Thymus (tissue), 11 donors: ENCODE data around the gene ELMO1. TPM values are rescaled to one million over a fixed set of nuclear protein-coding genes. Genes with fewer than 3 reads are reported as not detected.
A peak's percentile ranks its signal among the peaks of the same experiment; 100 is the strongest.

Experiments
- DNase-seq, 9 donors: peaks; one replicate each; pipeline ENCODE4 v3.0.0-alpha.2; 2013; ENCODE audit warnings: low spot score in 9 of 9, low read depth in 6 of 9, missing footprints in 1 of 9
- H3K27ac ChIP-seq, 2 donors: one replicate each; pipeline ENCODE4 v1.5.1; 2013; ENCODE audit warnings: control low read depth in 1 of 2, low read depth in 1 of 2, low read length in 1 of 2, mild to moderate bottlenecking in 1 of 2, moderate library complexity in 1 of 2
- H3K27me3 ChIP-seq, 2 donors: one replicate each; pipeline ENCODE4 v1.5.1; 2013; ENCODE audit warnings: low read length in 1 of 2; ENCODE audit not compliant: control insufficient read depth in 2 of 2, insufficient read depth in 1 of 2
- H3K36me3 ChIP-seq, 2 donors: one replicate each; pipeline ENCODE4 v1.5.1; 2013; ENCODE audit warnings: low read length in 1 of 2, mild to moderate bottlenecking in 1 of 2, moderate library complexity in 1 of 2; ENCODE audit not compliant: control insufficient read depth in 2 of 2, insufficient read depth in 2 of 2
- H3K4me1 ChIP-seq, 2 donors: one replicate each; pipeline ENCODE4 v1.5.1; 2013; ENCODE audit warnings: low read length in 2 of 2; ENCODE audit not compliant: control insufficient read depth in 2 of 2, insufficient read depth in 2 of 2
- H3K4me3 ChIP-seq, 2 donors: one replicate each; pipeline ENCODE4 v1.5.1; 2013; ENCODE audit warnings: low read length in 2 of 2, control low read depth in 1 of 2, mild to moderate bottlenecking in 1 of 2
- H3K9me3 ChIP-seq, 2 donors: one replicate each; pipeline ENCODE4 v1.5.1; 2013; ENCODE audit warnings: low read length in 1 of 2, mild to moderate bottlenecking in 1 of 2; ENCODE audit not compliant: control insufficient read depth in 2 of 2, insufficient read depth in 1 of 2
- WGBS: extraction: QIAGEN DNeasy Blood & Tissue Kit; methylation state at CpG from one replicate; pipeline ENCODE4 v1.1.7; 2013; 5-methylcytosine and 5-hydroxymethylcytosine counted together
- polyA plus RNA-seq: library from polyadenylated mRNA; stranded (reverse); fragments of 200-250 nt; gene quantifications from one replicate; pipeline ENCODE4 v1.2.3, GENCODE V29; 2013
- total RNA-seq: library from RNA; stranded (reverse); fragments of 120-200 nt; gene quantifications from one replicate; pipeline ENCODE4 v1.2.4, GENCODE V29; 2013
- donor health status: healthy.

ELMO1 gene
- total and polyA plus RNA-seq, 2 donors = 18.7 to 22.5 TPM

- Histone ChIP-seq H3K36me3 (no peaks in the 10 kb centered on the region), H3K27ac (no peak overlapping the region), H3K27me3 (no peaks in the 10 kb centered on the region), H3K4me1 (peaks cover 0 to 13% of the 10 kb centered on the region in 2 donors), H3K9me3 (no peaks in the 10 kb centered on the region), H3K4me3 (no peak overlapping the region)
- DNase-seq = no peak
Observed at GRCh38 chr7:37419496-37419895, 29.2 kb downstream of the ELMO1 start.

DNA sequence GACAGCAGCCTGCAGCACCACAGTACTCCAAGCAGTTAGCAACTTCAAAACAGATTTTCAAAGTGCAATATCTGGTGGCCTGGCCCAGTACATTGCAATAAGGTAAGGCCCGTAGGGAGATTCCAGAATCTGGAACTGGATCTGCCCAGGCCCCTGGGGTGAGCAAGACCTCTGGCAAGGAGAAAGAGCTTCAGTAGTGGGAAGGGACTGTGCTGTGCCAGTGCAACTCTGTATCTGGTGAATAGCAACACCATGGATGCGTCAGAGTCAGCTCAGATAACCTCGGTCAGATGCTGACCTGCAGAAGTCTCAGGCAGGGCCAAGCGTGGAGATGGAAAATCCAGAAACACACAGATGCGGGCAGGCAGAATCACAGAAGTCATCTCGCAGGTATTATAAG lies 30.3 kb downstream of the ELMO1 start:
- H3K27me3 ChIP-seq = no peaks in the 10 kb centered on the region
- 97% methylated on average over 6 of the region's 6 CpGs for WGBS
- DNase-seq = no peak
- peaks cover 0 to 13% of the 10 kb centered on the region in 2 donors for H3K4me1 ChIP-seq
- no peak overlapping the region for H3K27ac ChIP-seq
- no peak overlapping the region for H3K4me3 ChIP-seq
- no peaks in the 10 kb centered on the region for H3K36me3 ChIP-seq
- H3K9me3 ChIP-seq = no peaks in the 10 kb centered on the region

GRCh38 chr7:37417107-37417474 lies 31.6 kb downstream of the ELMO1 start:
- Histone ChIP-seq H3K9me3 (peaks cover 0 to 7% of the 10 kb centered on the region in 2 donors), H3K27me3 (no peaks in the 10 kb centered on the region), H3K4me1 (peaks cover 0 to 13% of the 10 kb centered on the region in 2 donors), H3K36me3 (no peaks in the 10 kb centered on the region), H3K27ac (no peak overlapping the region), H3K4me3 (no peak overlapping the region)
- no peak for DNase-seq
- 90% methylated on average over 10 of the region's 10 CpGs for whole genome bisulfite sequencing

DNA sequence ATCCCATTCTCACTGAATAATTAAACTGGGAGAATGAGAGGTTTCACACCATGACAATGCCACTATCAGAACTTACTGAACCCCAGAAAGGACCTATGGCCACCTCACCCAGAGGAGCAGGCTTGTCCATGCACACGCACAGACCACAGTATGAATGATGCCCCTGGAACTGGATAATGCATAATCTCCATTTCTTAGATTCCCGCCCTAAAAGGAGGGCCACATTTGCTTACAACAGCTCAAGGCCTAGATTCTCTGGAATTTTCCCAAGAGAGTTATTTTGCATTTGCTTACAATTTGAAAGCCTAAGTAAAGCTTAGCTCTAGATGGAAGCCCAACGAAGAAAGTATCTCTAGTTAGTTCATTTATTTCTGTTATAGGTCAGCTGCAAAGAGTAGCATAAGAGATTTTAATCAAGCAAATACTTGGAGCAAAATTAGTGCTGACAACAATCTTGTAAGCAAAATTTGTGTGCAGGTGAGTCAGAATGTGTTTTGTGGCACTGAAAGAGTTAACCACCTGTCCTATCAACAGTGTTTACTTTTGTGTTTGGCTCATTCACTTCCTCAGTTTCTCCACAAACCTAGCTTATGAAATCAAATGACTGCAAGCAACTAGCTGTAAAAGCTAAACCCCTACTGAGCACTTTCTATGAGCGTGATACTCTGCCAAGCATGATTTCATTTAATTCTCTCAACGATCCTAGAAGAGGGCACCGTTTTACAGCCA lies 32.1 kb downstream of the ELMO1 start:
- DNase-seq = no peak
- 94% methylated on average over 6 of the region's 6 CpGs for WGBS
- no peak overlapping the region for H3K4me3 ChIP-seq
- H3K36me3 ChIP-seq = no peaks in the 10 kb centered on the region
- no peaks in the 10 kb centered on the region for H3K27me3 ChIP-seq
- H3K27ac ChIP-seq = no peak overlapping the region
- H3K4me1 ChIP-seq = peaks cover 0 to 13% of the 10 kb centered on the region in 2 donors
- H3K9me3 ChIP-seq = peaks cover 0 to 7% of the 10 kb centered on the region in 2 donors

DNA sequence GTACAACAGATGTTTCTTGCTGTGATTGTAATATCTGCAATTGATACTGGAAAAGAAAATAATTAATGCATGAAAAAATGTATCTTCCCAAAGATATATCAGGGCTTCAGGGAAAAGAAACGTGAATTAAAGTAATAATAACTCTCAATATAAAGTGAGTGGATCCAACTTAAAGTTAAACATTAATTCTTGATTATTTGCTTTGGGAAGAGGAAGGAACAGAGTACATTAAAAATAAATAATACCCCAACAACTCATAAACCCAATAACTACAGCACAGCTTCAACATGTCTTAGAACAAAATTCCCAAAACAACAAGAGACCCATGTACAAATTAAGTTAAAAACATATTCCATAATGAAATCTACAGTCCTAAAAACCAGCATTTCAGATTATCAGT lies 33.0 kb downstream of the ELMO1 start:
- H3K4me3 ChIP-seq = no peak overlapping the region
- whole genome bisulfite sequencing = 96% methylated on average over 1 of the region's 1 CpG
- no peaks in the 10 kb centered on the region for H3K36me3 ChIP-seq
- H3K4me1 ChIP-seq = peaks cover 1 to 16% of the 10 kb centered on the region in 2 donors
- no peaks in the 10 kb centered on the region for H3K27me3 ChIP-seq
- no peak for DNase-seq
- H3K27ac ChIP-seq = no peak overlapping the region
- H3K9me3 ChIP-seq = peaks cover 0 to 7% of the 10 kb centered on the region in 2 donors

- H3K4me3 ChIP-seq = no peak overlapping the region
- H3K36me3 ChIP-seq = no peaks in the 10 kb centered on the region
- WGBS = 99% methylated on average over 5 of the region's 5 CpGs
- no peaks in the 10 kb centered on the region for H3K27me3 ChIP-seq
- no peak overlapping the region for H3K27ac ChIP-seq
- peaks cover 0 to 7% of the 10 kb centered on the region in 2 donors for H3K9me3 ChIP-seq
- peaks cover 5 to 19% of the 10 kb centered on the region in 2 donors for H3K4me1 ChIP-seq
- no peak for DNase-seq
Observed at GRCh38 chr7:37414352-37414983, 34.2 kb downstream of the ELMO1 start.

DNA sequence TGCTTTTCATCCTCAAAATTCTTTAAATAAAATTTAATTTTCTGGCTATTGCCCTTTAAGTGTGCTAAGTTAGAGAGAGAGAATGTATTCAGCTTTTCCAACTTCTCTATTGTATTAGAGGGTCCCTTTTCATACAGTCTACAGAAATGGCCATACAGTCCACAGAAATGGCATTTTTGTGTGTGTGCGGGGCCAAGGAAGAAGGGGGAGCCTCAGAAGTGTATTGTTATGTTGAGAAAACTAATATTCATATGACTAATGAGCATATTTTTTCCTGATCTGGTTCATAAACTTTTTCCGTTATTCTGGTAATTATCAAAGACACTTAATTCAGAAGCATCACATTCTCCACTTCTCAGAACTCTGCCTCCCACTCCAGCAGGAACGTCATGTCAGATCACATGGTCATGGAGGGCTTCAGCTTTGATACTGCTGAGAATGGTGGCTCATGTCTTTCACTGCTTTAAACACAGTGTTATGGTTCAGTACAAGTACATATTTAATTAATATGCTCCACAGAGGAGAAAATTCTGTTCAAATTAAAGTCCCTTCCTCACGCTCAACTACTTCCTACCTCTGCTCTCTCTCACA lies 37.1 kb downstream of the ELMO1 start:
- WGBS = 93% methylated on average over 4 of the region's 4 CpGs
- Histone ChIP-seq H3K36me3 (no peaks in the 10 kb centered on the region), H3K27me3 (no peaks in the 10 kb centered on the region), H3K4me3 (no peak overlapping the region), H3K27ac (no peak overlapping the region), H3K4me1 (peaks cover 12 to 18% of the 10 kb centered on the region in 2 donors), H3K9me3 (peaks cover 0 to 7% of the 10 kb centered on the region in 2 donors)
- DNase-seq = no peak

GRCh38 chr7:37410305-37411229 lies 38.1 kb downstream of the ELMO1 start:
- Histone ChIP-seq H3K4me3 (no peak overlapping the region), H3K27me3 (no peaks in the 10 kb centered on the region), H3K36me3 (no peaks in the 10 kb centered on the region), H3K9me3 (peaks cover 0 to 7% of the 10 kb centered on the region in 2 donors), H3K4me1 (peaks cover 12 to 21% of the 10 kb centered on the region in 2 donors), H3K27ac (peak overlapping the region in 1 of 2 donors; percentile 48)
- DNase-seq = peak in 1 of 9 donors; percentile 48
- 64% methylated on average over 1 of the region's 1 CpG for WGBS
